AG04449 (cell line): ENCODE results near the gene ANLN.
"Not testable (repeated sequence)": the region's sequence is repeated elsewhere in the genome, so short reads cannot be mapped to it uniquely, and the experiment has no call there.

Experiments used
- CTCF ChIA-PET: fragments of 350-600 bp; formaldehyde crosslinking; extraction: SDS; loops from one replicate; lab custom pipeline; 2021; ENCODE audit warnings: antibody characterized with exemption; lab: Yijun Ruan, JAX
- POLR2A ChIA-PET: fragments of 400-600, 350-600 bp; formaldehyde crosslinking; extraction: SDS; loops from one replicate; lab custom pipeline; 2020; ENCODE audit warnings: antibody characterized with exemption, inconsistent platforms; lab: Yijun Ruan, JAX
- DNase-seq: peaks from one replicate; pipeline ENCODE4 v3.0.0-alpha.2; 2010; ENCODE audit warnings: low read depth, low spot score
- H3K4me3 ChIP-seq: 2 replicates; pipeline ENCODE4 v1.5.1; 2011; ENCODE audit warnings: low read depth, mild to moderate bottlenecking, control low read depth, low read length
- CTCF ChIP-seq: IDR thresholded peaks from one replicate; pipeline ENCODE4 v1.5.1; 2011; ENCODE audit warnings: mild to moderate bottlenecking, moderate library complexity, low read length, control low read depth, inconsistent platforms; ENCODE audit not compliant: insufficient read depth; ENCODE audit errors: missing control alignments

The ANLN gene

GRCh38 chr7:36475011-36475342 lies 85.3 kb downstream of the ANLN start:
- CTCF ChIA-PET = interaction anchor here (0.6 to 1.8 kb wide), 6 partner anchors 9 to 726 kb away, joined by 3 to 12 read pairs (median 4); no protein-coding TSS in a partner anchor
- no peak overlapping the region for H3K4me3 ChIP-seq
- POLR2A ChIA-PET = no interaction called here

GRCh38 chr7:36475381-36475780 lies 85.7 kb downstream of the ANLN start:
- no peak for TF ChIP-seq CTCF
- CTCF ChIA-PET = interaction anchor here (1.8 kb wide), 1 partner anchor 196 kb away, joined by 12 read pairs; no protein-coding TSS in a partner anchor
- no peak overlapping the region for H3K4me3 ChIP-seq
- POLR2A ChIA-PET = no interaction called here
- no peak for DNase-seq

More at GRCh38 chr7:36475011-36475342, 85.3 kb downstream of the ANLN start:
- TF ChIP-seq CTCF = no peak
- no peak for DNase-seq

GRCh38 chr7:36478745-36479144 lies 89.1 kb downstream of the ANLN start:
- TF ChIP-seq CTCF = no peak
- ChIA-PET POLR2A (no interaction called here), CTCF (interaction anchor here (0.8 to 1.7 kb wide), 3 partner anchors 8 to 482 kb away, joined by 3 to 4 read pairs (median 4); no protein-coding TSS in a partner anchor)
- no peak for DNase-seq
- H3K4me3 ChIP-seq = no peak overlapping the region

- H3K4me3 ChIP-seq, POLR2A ChIA-PET, DNase-seq: not testable (repeated sequence)
- CTCF ChIA-PET = interaction anchor here (1.0 kb wide), 1 partner anchor 10 kb away, joined by 3 read pairs; no protein-coding TSS in a partner anchor
These were observed 94.2 kb downstream of the ANLN start for GRCh38 chr7:36483853-36484252.

GRCh38 chr7:36484265-36484664 lies 94.6 kb downstream of the ANLN start:
- TF ChIP-seq CTCF = no peak
- CTCF ChIA-PET = interaction anchor here (1.0 to 1.5 kb wide), 2 partner anchors 10 to 716 kb away, joined by 3 to 4 read pairs; no protein-coding TSS in a partner anchor
- DNase-seq = no peak
- POLR2A ChIA-PET = no interaction called here
- H3K4me3 ChIP-seq = no peak overlapping the region

GRCh38 chr7:36486336-36486735 lies 96.7 kb downstream of the ANLN start:
- POLR2A ChIA-PET = no interaction called here
- no peak for DNase-seq
- TF ChIP-seq CTCF = no peak
- H3K4me3 ChIP-seq = no peak overlapping the region
- CTCF ChIA-PET = interaction anchor here (1.5 to 8.4 kb wide), 4 partner anchors 17 to 695 kb away, joined by 3 to 178 read pairs (median 6); no protein-coding TSS in a partner anchor
